HG03196 (cell line): ENCODE measurements around the gene NDRG3.
"Not testable (repeated sequence)": the region's sequence is repeated elsewhere in the genome, so short reads cannot be mapped to it uniquely, and the experiment has no call there.

Experiments
- ATAC-seq: cut with Tn5 transposase; IDR thresholded peaks from one replicate; pipeline ENCODE4 v1.9.1; 2021; ENCODE audit not compliant: unreplicated experiment

The NDRG3 gene

GRCh38 chr20:36613974-36614373 lies 131.9 kb downstream of the NDRG3 start:
- no peak for ATAC-seq

DNA sequence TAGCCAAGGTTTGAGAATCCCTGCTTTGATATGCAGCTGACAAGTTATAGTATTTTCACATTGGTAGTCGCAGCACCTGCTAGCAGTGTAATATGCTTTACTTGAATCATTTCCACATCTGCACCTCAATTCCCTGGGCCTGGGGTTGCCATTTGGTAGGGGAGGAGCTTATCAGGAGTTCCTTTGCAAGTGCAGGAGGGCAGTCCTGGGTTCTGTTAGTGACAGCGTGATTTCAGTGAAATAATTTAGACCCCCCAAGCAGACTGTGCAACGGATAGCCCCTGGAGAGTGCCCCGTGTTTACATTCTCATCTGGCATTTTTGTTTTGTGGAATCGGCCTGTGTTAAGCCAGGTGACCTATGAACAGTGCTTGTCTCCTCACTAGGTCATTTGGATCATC lies 134.3 kb downstream of the NDRG3 start:
- ATAC-seq = no peak

- ATAC-seq = not testable (repeated sequence)
These were observed 137.5 kb downstream of the NDRG3 start for GRCh38 chr20:36608388-36608728.

GRCh38 chr20:36607586-36608387 lies 138.1 kb downstream of the NDRG3 start:
- ATAC-seq = no peak

DNA sequence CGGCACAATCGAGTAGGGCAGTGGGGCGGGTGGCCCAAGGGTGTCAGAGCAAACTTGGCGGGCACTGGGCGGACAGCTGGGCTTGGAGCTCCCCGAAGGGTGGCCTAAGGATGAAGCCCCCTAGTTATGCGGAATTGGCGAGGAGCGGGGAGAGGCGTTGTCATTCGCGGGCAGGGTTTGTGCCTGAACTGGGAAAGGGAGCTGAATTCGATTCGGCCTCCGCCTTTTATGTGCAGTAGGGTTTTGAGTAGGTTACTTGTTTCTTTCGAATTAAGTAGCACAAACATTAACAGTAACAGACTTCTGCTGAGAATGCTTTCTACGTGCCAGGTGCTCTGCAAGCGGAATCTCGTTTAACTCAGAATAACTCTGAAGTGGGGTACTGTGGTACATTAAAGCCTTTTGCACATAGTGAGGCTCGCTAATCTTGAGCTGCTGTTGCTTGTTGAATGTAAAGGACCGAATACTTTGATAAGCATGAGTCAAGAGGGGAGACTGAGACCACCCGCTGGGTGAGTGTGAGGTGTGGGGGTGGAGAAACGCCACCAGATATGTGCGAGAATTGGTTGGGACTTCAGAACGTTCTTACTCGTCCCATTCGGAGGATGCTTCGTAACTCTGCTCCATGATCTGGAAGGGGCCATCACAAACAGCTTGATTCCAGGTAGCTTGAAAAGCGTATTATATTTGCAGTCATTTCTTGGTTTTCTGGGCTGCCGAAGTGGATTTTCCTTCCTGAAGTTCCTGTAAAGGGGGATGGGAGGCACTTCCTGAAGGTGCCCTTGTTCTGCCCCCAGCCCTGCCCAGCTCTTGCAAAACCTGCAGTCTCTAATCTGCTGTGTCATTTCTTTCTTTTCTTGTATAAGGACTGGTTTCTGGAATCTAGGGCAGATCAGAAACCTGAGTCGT lies 139.5 kb downstream of the NDRG3 start:
- ATAC-seq = peak; percentile 12

DNA sequence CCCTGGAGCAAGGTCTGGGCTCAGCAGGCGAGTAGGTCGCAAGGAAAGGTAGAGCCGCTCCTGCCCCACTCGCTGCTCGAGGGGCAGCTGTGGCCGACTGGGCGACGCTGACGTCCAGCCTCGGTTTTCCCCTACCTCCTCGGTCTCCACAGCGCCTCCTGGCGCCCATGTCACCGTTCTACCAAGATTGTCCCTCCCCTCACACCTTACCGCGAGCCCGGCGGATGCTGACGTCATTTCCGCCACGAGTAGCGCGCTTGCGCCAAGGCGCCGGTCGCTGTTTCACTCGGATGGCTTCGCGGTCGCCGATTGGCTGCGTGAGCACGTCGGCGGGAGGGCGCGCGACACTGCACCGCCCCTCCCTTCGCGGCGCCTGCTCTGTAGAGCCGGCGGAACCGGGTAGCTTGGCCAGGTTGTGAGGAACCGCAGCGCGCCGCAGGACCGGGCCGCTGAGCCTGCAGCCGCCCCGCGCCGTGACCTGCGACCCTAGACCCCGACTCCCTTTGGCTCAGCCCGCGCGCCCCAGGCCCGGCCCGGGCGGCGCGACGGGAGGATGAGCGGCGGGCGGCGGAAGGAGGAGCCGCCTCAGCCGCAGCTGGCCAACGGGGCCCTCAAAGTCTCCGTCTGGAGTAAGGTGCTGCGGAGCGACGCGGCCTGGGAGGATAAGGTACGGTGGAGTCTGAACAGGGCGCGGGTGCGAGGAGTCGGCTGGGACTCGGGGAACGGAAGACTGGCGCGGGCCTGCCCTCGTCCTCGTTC lies 140.3 kb downstream of the NDRG3 start, which contains the start of gene RAB5IF:
Gene RAB5IF (plus strand): TSS at position 381 of the 759 bp plus-strand sequence. CDS start 173 bp downstream, at position 554.
- peak; percentile 82 for ATAC-seq

- ATAC-seq = peak; percentile 29
These were observed 140.9 kb downstream of the NDRG3 start for GRCh38 chr20:36604952-36605398.
